ENCODE results near the gene RAD51B.

GRCh38 chr14:68639758-68640574 is 820.4 kb downstream of the RAD51B start:
- no peak for TF ChIP-seq CTCF (conservative IDR thresholded peaks at IDR 0.05; ENCODE audit: low read depth, low read length)
- TF ChIP-seq EZH2 (IDR thresholded peaks at IDR 0.05; ENCODE audit: borderline replicate concordance, low read depth, low read length, poor library complexity, severe bottlenecking), result no peak

All from A673 (cell line).